ENCODE results near the gene HOXB6.
A peak's percentile ranks its signal among the peaks of the same experiment; 100 is the strongest.

The HOXB6 gene

GRCh38 chr17:48601539-48602425 lies 3.0 kb downstream of the HOXB6 start:
- DNase-seq (ENCODE audit: low read depth), result no peak
- no peak overlapping the region for H3K4me3 ChIP-seq (ENCODE audit: control insufficient read depth, low read depth, low read length)
- TF ChIP-seq CTCF (IDR thresholded peaks at IDR 0.05; ENCODE audit: control insufficient read depth, insufficient read depth, low read depth, low read length, missing control alignments), result no peak

GRCh38 chr17:48601207-48601538 lies 3.6 kb downstream of the HOXB6 start:
- H3K4me3 ChIP-seq (ENCODE audit: control insufficient read depth, low read depth, low read length), result no peak overlapping the region
- TF ChIP-seq CTCF (IDR thresholded peaks at IDR 0.05; ENCODE audit: control insufficient read depth, insufficient read depth, low read depth, low read length, missing control alignments), result no peak
- no peak for DNase-seq (ENCODE audit: low read depth)

- TF ChIP-seq CTCF (IDR thresholded peaks at IDR 0.05; ENCODE audit: control insufficient read depth, insufficient read depth, low read depth, low read length, missing control alignments), result no peak
- no peak for DNase-seq (ENCODE audit: low read depth)
- H3K4me3 ChIP-seq (ENCODE audit: control insufficient read depth, low read depth, low read length), result no peak overlapping the region
Observed at GRCh38 chr17:48600244-48601098, 4.3 kb downstream of the HOXB6 start.

DNA sequence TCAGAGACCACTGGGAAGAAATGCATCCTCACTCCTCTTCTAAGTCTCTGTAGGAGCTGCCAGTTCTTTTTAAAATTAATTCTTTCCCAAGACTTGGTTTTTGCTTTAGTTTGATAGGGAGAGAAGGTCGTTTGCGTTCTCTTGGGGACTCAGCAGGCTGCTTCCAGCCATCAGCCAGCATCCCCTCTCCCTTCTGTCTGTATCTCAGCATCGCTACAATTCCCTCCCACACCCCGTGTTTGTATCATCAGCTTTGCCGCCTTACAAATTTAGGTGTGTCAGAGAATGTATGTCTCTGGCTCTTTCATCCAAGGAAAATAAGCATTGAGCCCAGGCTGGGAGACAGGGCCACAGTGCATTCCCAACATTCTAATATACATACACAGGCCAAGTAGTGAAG lies 5.4 kb downstream of the HOXB6 start:
- no peak overlapping the region for H3K4me3 ChIP-seq (ENCODE audit: control insufficient read depth, low read depth, low read length)
- no peak for TF ChIP-seq CTCF (IDR thresholded peaks at IDR 0.05; ENCODE audit: control insufficient read depth, insufficient read depth, low read depth, low read length, missing control alignments)
- no peak for DNase-seq (ENCODE audit: low read depth)

- DNase-seq (ENCODE audit: low read depth), result no peak
- H3K4me3 ChIP-seq (ENCODE audit: control insufficient read depth, low read depth, low read length), result no peak overlapping the region
- no peak for TF ChIP-seq CTCF (IDR thresholded peaks at IDR 0.05; ENCODE audit: control insufficient read depth, insufficient read depth, low read depth, low read length, missing control alignments)
Observed at GRCh38 chr17:48598736-48599135, 6.0 kb downstream of the HOXB6 start.

DNA sequence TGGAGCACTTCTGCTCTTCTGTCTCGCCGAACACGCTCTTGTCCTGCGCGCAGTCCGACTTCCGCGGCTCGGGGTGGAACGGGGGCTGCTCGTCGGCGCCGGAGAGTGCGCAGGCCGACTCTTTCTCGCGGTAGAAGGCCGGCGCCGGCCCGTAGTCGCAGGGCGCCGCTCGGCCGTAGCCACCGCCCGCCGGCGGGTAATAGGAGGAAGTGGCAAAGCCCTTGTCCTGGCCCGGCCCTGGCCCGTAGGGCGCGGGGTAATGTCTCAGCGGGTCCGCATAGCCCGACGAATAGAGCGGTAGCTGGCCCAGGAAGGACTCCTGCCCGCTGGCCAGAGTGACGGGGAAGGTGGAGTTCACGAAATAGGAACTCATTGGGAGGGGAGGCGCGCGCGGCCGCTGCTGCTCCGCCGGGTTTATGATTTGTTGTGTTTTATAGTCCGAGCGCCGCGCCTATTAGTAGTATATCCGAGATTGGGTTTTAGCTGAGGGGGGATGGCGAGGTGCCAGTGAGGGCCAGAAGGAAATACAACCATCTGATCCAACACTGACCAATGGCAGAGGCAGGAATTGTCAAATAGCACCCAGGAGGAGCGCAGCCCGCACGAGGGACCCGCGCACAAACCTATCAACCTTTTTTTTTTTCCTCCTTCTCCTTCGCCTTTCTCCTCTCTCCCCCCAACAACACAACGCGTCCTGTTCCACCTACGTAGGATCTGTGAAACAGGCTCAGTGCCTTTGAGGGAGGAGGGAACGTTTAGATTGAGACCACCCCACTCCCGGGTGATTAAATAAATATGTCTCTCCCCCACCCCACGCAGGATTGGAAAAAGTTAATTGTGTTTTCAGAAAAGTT lies 6.8 kb downstream of the HOXB6 start:
- peak overlapping the region; percentile 6 for H3K4me3 ChIP-seq (ENCODE audit: control insufficient read depth, low read depth, low read length)
- no peak for TF ChIP-seq CTCF (IDR thresholded peaks at IDR 0.05; ENCODE audit: control insufficient read depth, insufficient read depth, low read depth, low read length, missing control alignments)
- DNase-seq (ENCODE audit: low read depth), result no peak

Measured in AG09309 (cell line).